Upper lobe of left lung (tissue), 4 donors: ENCODE measurements around the gene IGFBP3.

Source experiments
- CTCF ChIP-seq, 6 experiments: fragments of 450-650 bp in 4 of 6; fragments of 200-600 bp in 2 of 6; sonication (generic) in 2 of 6; IDR thresholded peaks; one replicate each; pipeline ENCODE4 v1.5.1; 2016 to 2019; ENCODE audit warnings: antibody characterized with exemption in 6 of 6
- POLR2A ChIP-seq, 4 donors: fragments of 450-650 bp; IDR thresholded peaks; one replicate each; pipeline ENCODE4 v1.5.1; 2016 to 2017; ENCODE audit warnings: antibody characterized with exemption in 4 of 4, mild to moderate bottlenecking in 2 of 4
- POLR2AphosphoS5 ChIP-seq, 2 donors: sonication (generic); formaldehyde crosslinking; IDR thresholded peaks; one replicate each; pipeline ENCODE4 v1.5.1; 2017; ENCODE audit warnings: antibody characterized with exemption in 2 of 2

DNA sequence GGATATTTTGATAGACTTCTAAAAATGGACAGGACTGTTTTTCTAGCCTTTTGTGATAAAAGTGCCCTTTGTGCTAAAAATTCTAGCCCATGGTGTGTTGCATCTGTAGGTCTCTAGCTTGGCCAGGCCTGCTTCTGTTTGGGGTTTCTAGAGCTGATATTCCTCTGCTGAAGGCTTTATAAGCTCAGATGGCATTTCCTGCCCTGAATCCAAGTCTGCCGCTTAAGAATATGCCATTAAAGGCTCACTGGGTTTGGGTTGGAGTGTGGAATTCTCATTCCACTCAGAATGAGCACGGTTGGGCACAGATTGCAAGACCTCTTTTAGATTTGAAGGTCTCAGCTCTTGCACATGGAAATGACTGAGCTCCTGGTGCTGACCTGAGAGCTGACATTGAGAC lies 49.4 kb upstream of the IGFBP3 start:
- no peak for TF ChIP-seq POLR2AphosphoS5 (IDR thresholded peaks at IDR 0.05)
- TF ChIP-seq CTCF (IDR thresholded peaks at IDR 0.05): no peak
- no peak for TF ChIP-seq POLR2A (IDR thresholded peaks at IDR 0.05)
